CD4-positive, alpha-beta T cell treated with Interleukin-21 for 1 hour (primary cell): Measurements from ENCODE around the gene TLE1.

Experiments
- DNase-seq: peaks from one replicate; pipeline ENCODE4 v3.0.0-alpha.2; 2020

The TLE1 gene

GRCh38 chr9:81570083-81570482 lies 119.3 kb downstream of the TLE1 start:
- DNase-seq = no peak

GRCh38 chr9:81566074-81566698 lies 123.2 kb downstream of the TLE1 start:
- DNase-seq = no peak

GRCh38 chr9:81565609-81566008 lies 123.7 kb downstream of the TLE1 start:
- DNase-seq = no peak

GRCh38 chr9:81565144-81565543 lies 124.2 kb downstream of the TLE1 start:
- DNase-seq = no peak

GRCh38 chr9:81564632-81565031 lies 124.7 kb downstream of the TLE1 start:
- no peak for DNase-seq

GRCh38 chr9:81563739-81564138 lies 125.6 kb downstream of the TLE1 start:
- no peak for DNase-seq

GRCh38 chr9:81563020-81563407 lies 126.3 kb downstream of the TLE1 start:
- no peak for DNase-seq

GRCh38 chr9:81562231-81563019 lies 126.9 kb downstream of the TLE1 start:
- DNase-seq = no peak

GRCh38 chr9:81560851-81561732 lies 128.3 kb downstream of the TLE1 start:
- no peak for DNase-seq

GRCh38 chr9:81559709-81560108 lies 129.6 kb downstream of the TLE1 start:
- DNase-seq = no peak

GRCh38 chr9:81559197-81559596 lies 130.2 kb downstream of the TLE1 start:
- no peak for DNase-seq

GRCh38 chr9:81558091-81558830 lies 131.1 kb downstream of the TLE1 start:
- no peak for DNase-seq

- no peak for DNase-seq
Observed at GRCh38 chr9:81557452-81558090, 131.8 kb downstream of the TLE1 start.

GRCh38 chr9:81556923-81557322 lies 132.4 kb downstream of the TLE1 start:
- DNase-seq = no peak

- DNase-seq = no peak
Observed at GRCh38 chr9:81552581-81552991, 136.8 kb downstream of the TLE1 start.

- DNase-seq = no peak
Observed at GRCh38 chr9:81550207-81550583, 139.2 kb downstream of the TLE1 start.

GRCh38 chr9:81549500-81550206 lies 139.7 kb downstream of the TLE1 start:
- no peak for DNase-seq

GRCh38 chr9:81548911-81549310 lies 140.4 kb downstream of the TLE1 start:
- DNase-seq = no peak

- no peak for DNase-seq
Observed at GRCh38 chr9:81546489-81546888, 142.9 kb downstream of the TLE1 start.

GRCh38 chr9:81543695-81544094 lies 145.7 kb downstream of the TLE1 start:
- DNase-seq = no peak

GRCh38 chr9:81542118-81542889 lies 147.0 kb downstream of the TLE1 start:
- DNase-seq = no peak
